ENCODE results near the gene KBTBD3.

DNA sequence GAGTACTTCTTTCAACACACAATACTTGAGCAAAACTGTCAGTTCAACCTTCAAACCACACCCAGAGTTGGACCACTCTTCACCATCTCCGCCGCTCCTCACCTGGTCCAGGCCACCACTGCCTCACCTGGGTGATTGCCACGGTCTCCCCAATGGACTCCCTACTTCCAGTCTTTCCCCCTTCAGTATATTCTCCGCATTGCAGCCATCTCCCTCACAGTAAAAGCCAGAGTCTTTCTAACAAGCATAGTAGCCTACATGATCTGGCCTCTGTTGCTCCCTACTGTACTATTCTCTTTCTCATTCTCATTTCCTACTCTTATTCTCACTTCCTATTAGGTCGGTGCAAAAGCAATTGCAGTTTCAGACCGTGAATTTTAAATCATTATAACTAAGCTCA lies 28.8 kb upstream of the KBTBD3 start:
- TF ChIP-seq, protein P1, sequence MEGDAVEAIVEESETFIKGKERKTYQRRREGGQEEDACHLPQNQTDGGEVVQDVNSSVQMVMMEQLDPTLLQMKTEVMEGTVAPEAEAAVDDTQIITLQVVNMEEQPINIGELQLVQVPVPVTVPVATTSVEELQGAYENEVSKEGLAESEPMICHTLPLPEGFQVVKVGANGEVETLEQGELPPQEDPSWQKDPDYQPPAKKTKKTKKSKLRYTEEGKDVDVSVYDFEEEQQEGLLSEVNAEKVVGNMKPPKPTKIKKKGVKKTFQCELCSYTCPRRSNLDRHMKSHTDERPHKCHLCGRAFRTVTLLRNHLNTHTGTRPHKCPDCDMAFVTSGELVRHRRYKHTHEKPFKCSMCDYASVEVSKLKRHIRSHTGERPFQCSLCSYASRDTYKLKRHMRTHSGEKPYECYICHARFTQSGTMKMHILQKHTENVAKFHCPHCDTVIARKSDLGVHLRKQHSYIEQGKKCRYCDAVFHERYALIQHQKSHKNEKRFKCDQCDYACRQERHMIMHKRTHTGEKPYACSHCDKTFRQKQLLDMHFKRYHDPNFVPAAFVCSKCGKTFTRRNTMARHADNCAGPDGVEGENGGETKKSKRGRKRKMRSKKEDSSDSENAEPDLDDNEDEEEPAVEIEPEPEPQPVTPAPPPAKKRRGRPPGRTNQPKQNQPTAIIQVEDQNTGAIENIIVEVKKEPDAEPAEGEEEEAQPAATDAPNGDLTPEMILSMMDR (conservative IDR thresholded peaks at IDR 0.05; ENCODE audit: low read depth, low read length): no peak
- no peak for TF ChIP-seq POLR2A (IDR thresholded peaks at IDR 0.05; ENCODE audit: low read depth, low read length)
- TF ChIP-seq MAZ (IDR thresholded peaks at IDR 0.05; ENCODE audit: borderline replicate concordance, low read depth, low read length): no peak
- no peak for TF ChIP-seq SMC3 (IDR thresholded peaks at IDR 0.05; ENCODE audit: low read depth, low read length)

Data from IMR-90 (cell line).